C4-2B (cell line): ENCODE measurements around the gene TCF4.

Experiments used
- H3K27ac ChIP-seq: fragments of 450-650 bp; 2 replicates; pipeline ENCODE4 v1.5.1; 2017
- CTCF ChIP-seq: fragments of 450-650 bp; conservative IDR thresholded peaks from 2 replicates; pipeline ENCODE4 v1.5.1; 2017; ENCODE audit warnings: mild to moderate bottlenecking
- ZFX ChIP-seq: fragments of 450-650 bp; IDR thresholded peaks from 2 replicates; pipeline ENCODE4 v1.6.1; 2017

Gene TCF4

DNA sequence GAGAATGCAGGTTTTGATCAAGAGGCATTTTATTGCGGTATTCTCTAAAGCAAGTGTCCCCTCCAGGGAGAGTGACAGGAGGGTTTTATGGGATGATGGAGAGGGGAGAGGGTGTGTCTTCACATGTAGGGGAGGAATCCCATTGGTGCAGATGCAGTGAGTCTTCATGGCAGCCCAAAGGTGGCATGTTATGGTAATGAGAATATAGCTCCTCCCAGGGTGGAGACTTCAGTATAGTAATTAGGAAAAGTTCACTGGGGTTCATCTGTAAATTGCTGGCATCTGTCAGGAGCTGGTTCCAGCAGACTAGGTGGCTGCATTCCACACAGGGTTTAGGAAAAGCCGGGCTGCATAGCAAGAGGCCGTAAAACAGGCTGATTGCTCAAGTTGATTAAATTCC lies 398.0 kb downstream of the TCF4 start:
- no peak for TF ChIP-seq ZFX
- no peak for TF ChIP-seq CTCF
- H3K27ac ChIP-seq, result no peak overlapping the region

- no peak overlapping the region for H3K27ac ChIP-seq
- TF ChIP-seq CTCF (no peak), ZFX (no peak)
Observed at GRCh38 chr18:55186588-55186987, 401.4 kb downstream of the TCF4 start.

- no peak overlapping the region for H3K27ac ChIP-seq
- TF ChIP-seq CTCF (no peak), ZFX (no peak)
Observed at GRCh38 chr18:55185391-55185790, 402.6 kb downstream of the TCF4 start.

DNA sequence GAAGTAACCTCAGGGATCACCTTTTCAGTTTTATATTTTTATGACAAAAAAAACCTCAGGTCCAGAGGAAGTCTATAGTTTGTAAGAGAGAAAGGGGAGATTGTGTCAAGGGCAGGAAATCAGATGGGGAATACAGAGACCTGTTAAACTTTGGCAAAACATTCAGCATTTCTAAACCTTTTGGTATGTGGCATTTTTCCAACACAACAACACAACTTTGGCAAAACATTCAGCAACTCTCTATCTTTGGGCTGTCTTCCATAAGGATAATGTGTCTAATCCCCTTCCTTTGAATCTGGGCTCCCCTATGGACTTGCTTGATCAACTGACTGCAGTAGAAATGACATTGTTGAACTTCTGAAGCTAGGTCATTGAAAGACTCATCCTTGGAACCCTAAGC lies 408.2 kb downstream of the TCF4 start:
- H3K27ac ChIP-seq, result no peak overlapping the region
- TF ChIP-seq ZFX, result no peak
- no peak for TF ChIP-seq CTCF

DNA sequence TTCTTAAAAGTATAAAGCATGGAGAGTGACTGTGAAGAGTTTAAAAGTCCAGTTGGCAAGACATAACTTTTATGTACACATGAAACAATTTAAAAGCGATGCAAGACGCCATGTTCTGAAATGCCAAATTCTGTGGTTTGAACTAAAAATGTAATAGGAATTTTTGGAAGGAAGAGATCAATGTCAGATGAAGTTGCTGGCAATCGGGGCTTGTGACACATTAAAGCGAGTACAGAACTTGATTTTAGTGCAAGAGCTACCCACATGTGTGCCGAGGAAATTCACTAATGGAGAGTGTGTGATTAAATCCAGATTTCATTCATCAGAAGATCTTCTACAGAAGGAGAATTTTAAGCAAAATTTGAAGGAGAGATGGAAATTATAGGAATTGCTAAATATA lies 408.6 kb downstream of the TCF4 start:
- no peak overlapping the region for H3K27ac ChIP-seq
- TF ChIP-seq ZFX (no peak), CTCF (no peak)

DNA sequence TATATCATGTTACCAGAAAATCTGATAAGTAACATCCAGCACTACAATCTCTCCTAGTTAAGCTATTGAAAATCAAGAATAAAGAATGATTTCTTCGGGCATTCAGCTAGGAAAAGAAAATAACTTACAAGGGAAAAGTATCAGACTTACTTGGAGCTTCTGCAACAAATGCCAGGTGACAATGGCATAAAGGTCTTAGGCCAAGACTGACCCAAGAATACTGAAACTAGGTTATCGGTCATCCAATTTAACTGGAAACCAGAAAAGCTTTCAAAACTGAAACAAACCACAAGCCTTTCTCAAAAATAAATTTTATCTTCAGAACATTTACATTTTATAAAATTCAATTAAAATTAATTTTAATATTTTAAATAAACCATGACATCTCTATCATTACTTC lies 414.7 kb downstream of the TCF4 start:
- H3K27ac ChIP-seq, result no peak overlapping the region
- TF ChIP-seq CTCF (no peak), ZFX (no peak)
